Stomach (tissue), 9 donors: ENCODE measurements around the gene MYO1E. TPM values are rescaled to one million over a fixed set of nuclear protein-coding genes. Genes with fewer than 3 reads are reported as not detected.

Experiments
- DNase-seq, 2 donors: peaks; one replicate each; pipeline versions ENCODE4 v3.0.0 to v3.0.0-alpha.2; 2013 to 2019
- H3K27ac ChIP-seq, 5 donors: fragments of 200-600 bp in 4 of 5; sonication (generic) in 4 of 5; one replicate each; pipeline ENCODE4 v1.5.1; 2013 to 2019; ENCODE audit warnings: mild to moderate bottlenecking in 1 of 5, moderate library complexity in 1 of 5
- H3K27me3 ChIP-seq, 3 donors: fragments of 200-600 bp; sonication (generic); one replicate each; pipeline ENCODE4 v1.5.1; 2017 to 2019; ENCODE audit warnings: mixed run types in 1 of 3
- H3K36me3 ChIP-seq, 4 donors: fragments of 200-600 bp; sonication (generic); 1 replicate in 3 of 4; 2 replicates in 1 of 4; pipeline ENCODE4 v1.5.1; 2016 to 2019
- H3K4me1 ChIP-seq, 4 donors: fragments of 200-600 bp; sonication (generic); one replicate each; pipeline ENCODE4 v1.5.1; 2016 to 2019
- H3K4me3 ChIP-seq, 4 donors: fragments of 200-600 bp; sonication (generic) in 3 of 4; one replicate each; pipeline ENCODE4 v1.5.1; 2016 to 2019; ENCODE audit warnings: mild to moderate bottlenecking in 1 of 4
- H3K9me3 ChIP-seq, 4 donors: fragments of 200-600 bp; sonication (generic); one replicate each; pipeline ENCODE4 v1.5.1; 2016 to 2019
- CTCF ChIP-seq, 7 experiments: fragments of 450-650 bp in 4 of 7; fragments of 200-600 bp in 3 of 7; sonication (generic) in 3 of 7; IDR thresholded peaks; one replicate each; pipeline ENCODE4 v1.5.1; 2016 to 2019; ENCODE audit warnings: antibody characterized with exemption in 7 of 7, control low read depth in 2 of 7, mild to moderate bottlenecking in 1 of 7
- EP300 ChIP-seq: sonication (generic); formaldehyde crosslinking; IDR thresholded peaks from one replicate; pipeline ENCODE4 v1.6.1; 2017; ENCODE audit warnings: antibody characterized with exemption
- POLR2A ChIP-seq, 4 donors: fragments of 450-650 bp; IDR thresholded peaks; one replicate each; pipeline ENCODE4 v1.6.1; 2016; ENCODE audit warnings: antibody characterized with exemption in 4 of 4, control low read depth in 2 of 4, mild to moderate bottlenecking in 1 of 4, moderate library complexity in 1 of 4
- POLR2AphosphoS5 ChIP-seq, 3 donors: sonication (generic); formaldehyde crosslinking; IDR thresholded peaks; one replicate each; pipeline ENCODE4 v1.6.1; 2016; ENCODE audit warnings: antibody characterized with exemption in 3 of 3
- WGBS, 5 donors: extraction: QIAGEN DNeasy Blood & Tissue Kit in 3 of 5; methylation state at CpG; one replicate each; pipeline versions ENCODE4 v1.1.5 to v1.1.7; 2013 to 2018; 5-methylcytosine and 5-hydroxymethylcytosine counted together
- intact Hi-C: fragments of 100-400 bp; cut with DNase I; formaldehyde crosslinking; loops from one replicate; pipeline ENCODE4 v1.15.1; 2023; ENCODE audit warnings: low total_unique reads
- polyA plus RNA-seq, 3 donors: library from polyadenylated mRNA; stranded (reverse); fragments of 200-250 nt; gene quantifications; one replicate each; pipeline ENCODE4 v1.2.3, GENCODE V29; 2013
- total RNA-seq, 5 donors: library from RNA; depleted of rRNA; stranded (reverse); fragments of >200 nt; gene quantifications; one replicate each; pipeline versions ENCODE4 v1.1.0 to v1.2.3, GENCODE V29; 2014 to 2016
- donor health status: healthy with polysubstance abuse.
- donor health status: Bipolar disorder and iron deficiency.
- donor health status: healthy.

Gene MYO1E
- total and polyA plus RNA-seq, 8 donors: 15.1 to 380 (median 46.3) TPM

DNA sequence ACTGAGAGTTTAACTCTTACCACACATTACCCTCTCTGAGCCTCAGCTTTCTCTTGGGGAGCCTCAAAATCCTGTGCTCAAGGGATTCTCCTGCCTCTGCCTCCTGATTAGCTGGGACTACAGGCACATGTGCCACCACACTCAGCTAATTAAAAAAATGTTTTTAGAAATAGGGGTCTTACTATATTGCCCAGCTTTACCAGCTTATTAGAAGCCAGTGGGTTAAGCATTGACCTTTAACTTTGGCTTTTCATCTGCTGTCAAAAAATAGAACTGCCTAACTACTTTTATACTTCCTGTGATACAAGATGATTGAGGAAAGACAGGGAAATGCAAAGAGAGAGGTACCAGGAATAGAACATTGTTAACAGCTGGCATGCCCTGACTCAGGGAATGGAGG is 27.3 kb downstream of the MYO1E start:
- Histone ChIP-seq H3K9me3 (no peaks in the 10 kb centered on the region), H3K4me1 (peaks cover 0 to 17% (median 8%) of the 10 kb centered on the region in 4 donors), H3K36me3 (no peaks in the 10 kb centered on the region), H3K4me3 (no peak overlapping the region), H3K27me3 (no peaks in the 10 kb centered on the region), H3K27ac (no peak overlapping the region)
- no peak for DNase-seq
- TF ChIP-seq EP300 (no peak), CTCF (IDR thresholded peaks at IDR 0.05) (no peak), POLR2AphosphoS5 (IDR thresholded peaks at IDR 0.05) (no peak), POLR2A (IDR thresholded peaks at IDR 0.05) (no peak)
- intact Hi-C loops: no loop called here

DNA sequence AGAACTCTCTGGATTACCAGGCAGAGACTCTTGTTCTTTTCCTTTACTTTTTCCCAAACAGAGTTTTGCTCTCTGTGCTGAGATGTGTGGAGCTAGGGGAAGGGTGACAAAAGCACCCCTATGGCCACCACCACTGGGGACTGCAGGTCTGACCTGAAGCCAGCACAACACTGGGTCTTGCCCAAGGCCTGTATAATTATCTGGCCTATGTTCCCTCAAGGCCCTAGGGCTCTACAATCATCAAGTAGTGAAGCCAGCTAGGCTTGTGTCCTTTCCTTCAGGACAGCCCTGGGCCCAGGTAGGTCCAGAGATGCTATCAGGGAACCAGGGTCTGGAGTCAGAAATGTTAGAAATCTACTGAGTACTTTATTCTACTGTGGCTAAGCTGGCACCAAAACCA is 28.4 kb downstream of the MYO1E start:
- Histone ChIP-seq H3K27me3 (no peaks in the 10 kb centered on the region), H3K27ac (no peak overlapping the region), H3K36me3 (no peaks in the 10 kb centered on the region), H3K4me1 (peaks cover 0 to 8% (median 4%) of the 10 kb centered on the region in 4 donors), H3K4me3 (no peak overlapping the region), H3K9me3 (no peaks in the 10 kb centered on the region)
- intact Hi-C loops: no loop called here
- DNase-seq: no peak
- TF ChIP-seq EP300: no peak
- no peak for TF ChIP-seq POLR2A (IDR thresholded peaks at IDR 0.05)
- no peak for TF ChIP-seq POLR2AphosphoS5 (IDR thresholded peaks at IDR 0.05)
- TF ChIP-seq CTCF (IDR thresholded peaks at IDR 0.05): no peak

DNA sequence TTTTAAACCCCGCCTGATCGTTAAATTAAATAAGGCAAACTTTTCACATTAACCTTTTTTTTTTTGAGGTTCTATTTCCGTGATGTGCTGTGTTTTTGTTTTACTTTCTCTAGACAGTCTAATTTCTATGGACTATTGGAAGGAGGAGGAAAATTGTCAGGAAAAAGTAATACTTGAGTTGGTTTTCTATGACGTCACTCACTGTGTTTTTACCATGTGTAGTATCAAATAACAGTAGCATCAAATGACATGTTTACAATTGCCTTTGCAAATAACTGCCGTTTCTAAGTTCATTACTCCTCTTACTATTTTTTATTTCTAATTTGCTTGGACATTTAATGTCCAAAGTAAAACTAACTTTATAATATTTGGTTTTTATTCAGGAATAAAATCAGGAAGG is 32.3 kb downstream of the MYO1E start:
- H3K4me1 ChIP-seq: peaks cover 0 to 8% (median 0%) of the 10 kb centered on the region in 4 donors
- intact Hi-C loops: no loop called here
- 76 to 83% (median 83%) methylated on average over 5 of the region's 5 CpGs for WGBS, 5 donors
- TF ChIP-seq POLR2A (IDR thresholded peaks at IDR 0.05) (no peak), CTCF (IDR thresholded peaks at IDR 0.05) (no peak), POLR2AphosphoS5 (IDR thresholded peaks at IDR 0.05) (no peak), EP300 (no peak)
- no peak for DNase-seq
- H3K4me3 ChIP-seq: no peak overlapping the region
- H3K27ac ChIP-seq: no peak overlapping the region
- no peaks in the 10 kb centered on the region for H3K36me3 ChIP-seq
- H3K27me3 ChIP-seq: no peaks in the 10 kb centered on the region
- no peaks in the 10 kb centered on the region for H3K9me3 ChIP-seq

DNA sequence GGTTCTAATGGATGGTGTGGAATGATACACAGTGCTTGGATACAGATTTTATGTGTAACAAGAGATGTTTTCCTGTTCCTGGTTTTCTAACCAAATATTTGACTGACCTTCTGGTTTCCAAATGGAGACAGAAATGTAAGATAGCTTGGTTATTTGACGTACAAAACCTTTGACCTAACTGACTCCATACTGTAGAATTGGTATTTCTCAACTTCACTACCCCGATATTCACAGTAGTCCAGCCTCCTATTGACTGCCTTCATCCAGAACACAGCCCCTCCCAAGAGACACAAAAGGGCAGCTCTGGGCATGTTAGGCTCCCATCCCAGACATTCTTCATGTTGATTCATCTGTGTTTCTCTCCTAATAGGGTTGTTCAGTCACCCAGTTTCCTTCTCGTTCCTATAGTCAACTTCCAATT is 33.4 kb downstream of the MYO1E start:
- peak overlapping the region in 1 of 5 donors; percentile 14 for H3K27ac ChIP-seq
- intact Hi-C loops: no loop called here
- H3K4me1 ChIP-seq: no peaks in the 10 kb centered on the region
- DNase-seq: no peak
- TF ChIP-seq CTCF (IDR thresholded peaks at IDR 0.05) (no peak), POLR2AphosphoS5 (IDR thresholded peaks at IDR 0.05) (no peak), EP300 (no peak), POLR2A (IDR thresholded peaks at IDR 0.05) (no peak)
- H3K27me3 ChIP-seq: no peaks in the 10 kb centered on the region
- no peak overlapping the region for H3K4me3 ChIP-seq
- 67 to 80% (median 78%) methylated on average over 3 of the region's 3 CpGs for WGBS, 5 donors
- H3K36me3 ChIP-seq: no peaks in the 10 kb centered on the region
- H3K9me3 ChIP-seq: no peaks in the 10 kb centered on the region
